GM19463 (cell line): ENCODE data around the gene ANTXR1.

Experiments
- ATAC-seq: cut with Tn5 transposase; IDR thresholded peaks from one replicate; pipeline ENCODE4 v1.9.1; 2021; ENCODE audit warnings: mild to moderate bottlenecking, moderate library complexity; ENCODE audit not compliant: unreplicated experiment

ANTXR1 gene

DNA sequence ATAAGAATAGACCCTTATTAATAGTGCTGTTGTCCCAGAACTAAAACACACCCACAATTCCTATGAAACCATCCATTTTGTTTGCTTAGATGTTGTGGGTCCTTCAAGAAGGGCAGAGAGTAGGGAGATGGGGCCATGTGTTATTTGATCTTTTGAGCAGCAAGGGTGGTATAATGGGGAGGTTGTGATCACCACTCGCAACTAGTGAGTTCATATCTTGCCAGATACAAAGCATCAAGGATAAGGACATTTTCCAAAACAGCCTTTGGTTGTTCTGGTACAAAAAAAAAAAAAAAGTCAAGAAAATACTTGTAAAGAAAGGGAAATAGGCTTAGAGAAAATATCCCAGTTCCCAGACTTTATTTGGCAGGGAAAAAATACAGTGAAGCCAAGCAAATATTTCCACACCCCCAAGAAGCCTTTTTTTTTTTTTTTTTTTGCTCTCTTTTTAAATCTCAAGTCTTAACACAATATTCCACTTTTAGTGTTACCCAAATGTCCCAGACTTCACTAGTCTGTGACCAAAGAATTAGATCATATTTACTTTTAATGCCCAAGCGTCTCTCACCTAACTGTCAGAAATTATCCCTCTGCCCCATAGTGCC is 54.1 kb downstream of the ANTXR1 start:
- no peak for ATAC-seq

DNA sequence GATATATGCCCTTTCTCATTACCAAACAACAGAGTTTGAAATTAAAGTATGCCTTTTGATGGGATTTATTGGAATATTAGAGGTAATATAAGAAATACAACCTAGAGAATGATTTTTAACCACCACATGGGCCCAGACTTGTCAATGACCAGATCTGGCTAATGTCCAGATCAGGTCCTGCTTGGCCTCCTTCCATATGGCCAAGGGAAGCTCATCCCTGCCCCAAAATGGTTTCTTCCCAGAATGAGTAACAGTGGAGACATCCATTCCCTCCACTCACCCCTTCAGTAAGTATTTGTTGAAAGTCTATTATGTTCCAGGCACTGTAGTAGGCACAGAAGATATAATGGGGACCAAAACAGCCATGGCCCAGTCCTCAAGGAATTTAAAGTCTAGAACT is 54.9 kb downstream of the ANTXR1 start:
- ATAC-seq = no peak

DNA sequence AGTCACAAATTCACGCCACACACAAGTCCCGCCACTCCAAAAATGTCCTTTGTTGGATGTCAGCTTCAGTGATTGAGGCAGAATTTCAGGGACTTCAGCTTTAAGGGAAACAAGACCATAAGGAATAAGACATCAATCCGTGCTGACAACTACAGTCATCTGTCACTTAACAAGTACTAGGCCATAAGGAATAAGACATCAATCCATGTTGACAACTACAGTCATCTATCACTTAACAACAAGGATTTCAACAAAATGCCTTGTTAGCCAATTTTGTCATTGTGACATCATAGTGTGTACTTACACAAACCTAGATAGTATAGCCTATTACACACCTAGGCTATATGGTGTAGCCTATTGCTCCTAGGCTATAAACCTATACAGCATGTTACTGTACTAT is 58.0 kb downstream of the ANTXR1 start:
- ATAC-seq = no peak

DNA sequence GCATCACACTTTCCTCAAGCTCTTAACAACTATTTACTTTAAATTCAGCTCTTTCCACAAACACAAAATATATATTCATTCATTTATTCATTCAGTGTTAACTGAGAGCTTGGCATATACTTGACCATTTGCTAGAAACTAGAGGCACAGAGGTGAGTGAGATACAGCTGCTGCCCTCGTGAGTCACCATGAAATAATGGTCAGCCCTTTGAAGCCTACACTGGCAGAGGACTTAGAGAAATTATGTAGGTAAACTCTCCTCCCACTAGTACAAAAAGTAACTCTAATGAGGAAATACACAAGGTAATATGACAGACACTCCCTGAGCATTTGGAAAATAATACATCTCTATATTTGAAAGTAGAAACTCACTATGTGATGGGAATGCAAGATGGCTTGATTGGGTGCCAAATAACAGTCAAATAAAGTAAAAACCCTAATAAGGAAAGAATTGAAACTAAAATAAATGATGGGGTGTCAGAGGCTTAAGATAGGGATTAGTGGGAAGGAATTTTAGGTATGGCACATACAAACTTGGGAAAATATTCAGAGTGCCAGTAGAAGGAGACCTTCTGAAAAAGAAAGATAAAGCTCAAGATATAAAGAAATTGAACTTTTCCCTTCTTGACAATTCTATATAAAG is 61.1 kb downstream of the ANTXR1 start:
- ATAC-seq = no peak

DNA sequence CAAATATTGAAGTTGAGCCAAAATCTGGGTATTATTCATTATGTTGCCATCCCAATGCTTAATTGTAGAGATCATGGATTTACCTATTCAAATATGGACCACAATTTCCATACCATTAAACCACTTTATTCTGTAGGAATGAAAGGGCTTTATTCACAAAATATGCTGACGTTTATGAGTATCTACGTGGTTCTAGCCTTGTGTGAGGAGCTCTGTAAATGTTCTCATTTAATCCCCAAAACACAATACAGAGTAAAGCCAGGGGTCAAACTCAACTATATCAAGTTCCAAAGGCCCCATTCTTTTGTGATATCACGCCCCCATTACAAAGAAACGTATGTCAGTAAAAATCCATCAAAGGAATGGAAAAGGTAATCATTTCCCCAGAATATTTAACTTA is 61.9 kb downstream of the ANTXR1 start:
- no peak for ATAC-seq

DNA sequence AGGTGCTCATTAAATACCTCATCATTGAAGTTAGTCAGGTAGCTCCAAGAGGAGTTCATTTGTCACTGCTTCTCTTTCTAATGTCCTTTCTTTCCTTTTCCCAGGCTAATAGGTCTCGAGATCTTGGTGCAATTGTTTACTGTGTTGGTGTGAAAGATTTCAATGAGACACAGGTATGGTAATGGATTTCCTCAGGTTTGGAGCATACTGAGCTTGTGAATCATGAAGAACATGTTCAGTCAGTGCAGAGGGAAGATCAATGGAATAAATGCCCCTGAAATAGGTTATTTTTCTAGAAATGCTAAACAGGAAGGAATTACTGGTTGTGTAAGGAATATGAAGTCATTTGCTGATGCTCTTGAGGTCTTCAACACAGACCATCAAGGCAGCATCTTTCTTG is 62.5 kb downstream of the ANTXR1 start:
- no peak for ATAC-seq

DNA sequence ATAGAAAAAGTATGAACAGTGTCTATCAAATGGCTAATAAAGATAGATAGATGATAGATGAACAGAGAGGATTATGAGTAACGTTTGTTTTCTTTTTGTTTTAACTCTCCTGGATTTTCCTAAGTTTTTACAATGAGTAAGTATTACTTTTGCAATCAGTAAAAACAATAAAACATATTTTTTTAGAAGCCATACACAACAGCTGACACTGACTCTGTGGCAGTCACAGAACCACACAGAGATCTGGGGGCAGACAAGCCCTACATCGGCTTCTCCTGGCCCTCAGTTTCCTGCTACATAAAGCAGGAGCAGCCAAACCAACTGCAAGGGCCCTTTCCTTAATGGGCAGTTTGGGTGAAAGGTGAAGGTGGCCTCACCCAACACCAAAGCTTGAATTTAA is 63.6 kb downstream of the ANTXR1 start:
- ATAC-seq = no peak

DNA sequence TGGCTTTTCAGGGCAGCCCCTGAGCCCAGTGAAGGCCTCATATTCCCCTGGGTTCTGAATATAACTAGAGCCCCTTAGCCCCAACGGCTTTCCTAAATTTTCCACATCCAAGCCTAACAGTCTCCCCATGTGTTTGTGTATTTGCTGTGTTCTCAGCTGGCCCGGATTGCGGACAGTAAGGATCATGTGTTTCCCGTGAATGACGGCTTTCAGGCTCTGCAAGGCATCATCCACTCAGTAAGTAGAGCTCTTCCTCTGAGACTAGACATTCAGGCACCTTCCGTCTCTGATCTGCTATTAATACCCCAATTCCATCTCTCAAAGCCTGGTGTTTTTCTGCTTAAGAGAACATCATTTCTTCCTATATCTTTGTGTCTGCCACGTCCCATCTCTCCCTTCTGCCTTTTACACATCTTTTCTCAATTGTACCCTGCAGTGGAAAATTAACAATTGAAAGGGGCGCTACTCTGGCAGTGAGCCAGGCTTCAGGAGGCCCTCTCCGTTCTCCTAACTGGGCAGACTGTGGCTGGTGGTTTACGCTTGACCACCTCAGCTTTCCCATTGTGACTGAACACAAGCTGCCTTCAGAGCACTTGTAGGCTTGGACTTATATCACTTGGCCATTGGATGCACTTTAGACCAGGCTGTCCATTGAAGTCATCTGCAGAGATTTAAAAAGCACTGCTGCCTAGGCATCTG is 64.4 kb downstream of the ANTXR1 start:
- no peak for ATAC-seq

DNA sequence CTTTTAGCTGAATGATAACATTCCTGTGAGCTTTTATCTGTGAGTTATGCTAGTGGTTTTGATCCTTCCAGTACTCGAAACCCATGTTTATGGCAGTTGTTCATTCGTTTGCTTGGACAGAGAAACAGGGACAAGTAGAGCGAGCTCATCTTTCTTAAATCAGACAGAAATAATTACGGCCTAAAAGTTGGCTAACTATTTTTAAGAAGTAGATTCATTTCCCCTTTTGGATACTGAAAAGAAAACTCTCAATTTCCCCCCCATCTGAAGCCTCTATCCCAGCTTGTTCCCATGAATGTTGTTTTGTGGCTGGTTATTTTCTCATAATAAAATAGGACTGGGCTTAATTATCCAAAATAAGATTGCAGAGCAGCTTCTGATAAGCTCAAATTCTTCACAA is 67.1 kb downstream of the ANTXR1 start:
- ATAC-seq = no peak

DNA sequence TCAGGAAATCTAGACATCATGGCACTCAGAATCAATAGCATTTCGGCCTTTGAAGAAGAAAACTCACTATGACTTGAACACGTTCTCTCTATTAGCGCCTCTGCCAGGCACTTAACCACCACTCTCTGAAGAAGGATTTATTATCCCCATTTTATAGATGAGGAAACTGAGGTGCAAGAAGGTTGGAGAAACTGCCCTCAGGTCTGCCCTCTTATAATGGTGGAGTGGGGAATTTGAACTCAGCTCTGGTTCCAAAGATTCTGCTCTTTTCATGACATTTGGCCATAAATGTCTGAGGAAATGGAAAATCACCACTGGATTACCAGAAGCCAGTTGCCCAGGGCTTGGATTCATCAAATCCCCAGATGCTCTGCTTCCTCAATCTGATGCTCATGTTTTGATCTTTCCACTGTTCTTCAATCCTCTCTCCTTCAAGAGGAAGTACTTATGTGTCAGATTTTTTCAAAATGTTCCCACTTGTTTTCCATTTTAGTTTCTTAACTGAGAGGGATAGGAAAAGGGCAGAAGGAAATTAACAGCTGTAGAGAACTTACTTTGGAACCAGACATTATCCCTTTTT is 68.1 kb downstream of the ANTXR1 start:
- no peak for ATAC-seq

DNA sequence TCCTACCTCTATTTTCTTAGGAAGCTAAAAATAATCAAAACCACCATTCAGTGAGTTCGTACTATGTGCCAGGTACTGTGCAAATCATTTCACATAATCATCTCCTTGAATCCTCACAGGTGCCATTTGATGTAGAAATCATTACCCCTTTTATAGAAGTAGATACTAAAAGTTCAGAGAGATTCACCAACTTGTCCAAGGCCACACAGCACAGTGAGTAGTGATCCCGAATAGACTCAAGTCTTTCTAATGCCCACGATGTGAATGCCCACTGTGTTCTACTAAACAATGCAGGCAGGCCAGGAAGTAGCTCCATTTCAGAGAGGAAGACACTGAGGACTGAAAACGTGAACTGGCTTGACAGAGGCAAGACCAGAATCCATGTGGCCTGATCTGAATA is 68.8 kb downstream of the ANTXR1 start:
- ATAC-seq = no peak

DNA sequence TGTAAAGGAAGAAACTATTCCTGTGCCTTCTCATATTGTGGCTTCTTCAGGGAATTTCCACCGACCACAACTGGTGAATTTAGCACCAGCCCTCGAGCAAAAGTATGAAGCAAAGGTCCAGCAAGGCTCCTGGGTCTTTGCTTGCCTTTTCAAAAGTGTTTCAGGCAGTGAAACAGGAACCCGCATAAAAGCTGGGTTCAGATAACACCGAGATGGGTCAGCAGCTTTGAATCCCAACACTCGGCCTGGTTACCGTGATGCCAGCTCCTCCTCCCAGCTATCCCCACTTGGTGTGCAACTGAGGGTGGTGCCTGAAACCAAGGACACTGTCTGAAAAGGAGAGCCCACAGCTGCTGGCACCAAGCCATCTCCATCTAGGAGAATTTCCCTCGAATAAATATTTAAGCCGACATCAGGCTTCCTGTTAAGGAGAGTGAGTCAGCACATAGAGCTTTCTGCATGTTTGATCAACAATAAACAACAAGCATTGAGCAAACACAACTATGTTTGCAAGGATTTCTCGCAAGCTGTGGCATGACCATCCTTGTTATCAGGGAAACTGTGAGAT is 69.5 kb downstream of the ANTXR1 start:
- peak; percentile 49 for ATAC-seq

DNA sequence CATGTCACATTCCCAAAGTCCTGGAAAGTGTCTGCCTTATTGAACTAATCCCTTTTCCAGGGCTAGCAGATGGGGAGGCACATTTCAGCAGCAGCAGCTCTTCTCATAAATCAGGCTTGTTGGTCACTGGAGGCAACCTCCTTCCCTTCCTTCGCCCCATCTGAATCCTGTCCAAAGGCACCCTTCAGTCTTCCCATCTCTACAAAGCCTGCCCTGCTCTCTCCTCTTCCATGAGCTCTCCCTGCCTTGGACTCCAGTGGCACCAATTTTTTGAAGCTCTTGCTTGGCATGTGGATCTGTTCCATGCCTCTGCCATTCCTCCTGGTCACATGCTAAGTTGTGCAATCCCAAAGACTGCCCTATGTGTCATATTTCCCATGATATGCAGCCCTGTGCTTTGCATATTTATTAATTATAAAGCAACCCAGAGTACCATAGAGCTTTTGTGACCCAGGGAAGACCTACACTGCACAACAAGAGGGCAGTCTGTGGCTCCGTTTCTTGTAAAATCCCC is 70.3 kb downstream of the ANTXR1 start:
- no peak for ATAC-seq

DNA sequence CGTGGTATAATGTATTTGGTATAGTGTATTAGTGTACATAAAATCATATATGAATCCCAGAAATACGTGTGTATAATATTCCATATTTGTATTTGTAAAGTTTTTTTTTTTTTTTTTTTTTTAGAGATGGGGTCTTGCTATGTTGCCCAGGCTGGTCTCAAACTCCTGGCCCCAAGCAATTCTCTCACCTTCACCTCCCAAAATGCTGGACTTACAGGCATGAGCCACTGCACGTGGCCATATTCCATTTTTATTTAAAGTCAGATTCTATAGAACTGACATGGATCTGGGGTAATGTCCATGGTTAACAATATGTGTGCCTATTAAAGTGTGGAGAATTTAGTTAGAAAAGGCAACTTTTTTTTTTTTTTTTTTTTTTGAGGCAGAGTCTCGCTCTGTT is 71.5 kb downstream of the ANTXR1 start:
- no peak for ATAC-seq

DNA sequence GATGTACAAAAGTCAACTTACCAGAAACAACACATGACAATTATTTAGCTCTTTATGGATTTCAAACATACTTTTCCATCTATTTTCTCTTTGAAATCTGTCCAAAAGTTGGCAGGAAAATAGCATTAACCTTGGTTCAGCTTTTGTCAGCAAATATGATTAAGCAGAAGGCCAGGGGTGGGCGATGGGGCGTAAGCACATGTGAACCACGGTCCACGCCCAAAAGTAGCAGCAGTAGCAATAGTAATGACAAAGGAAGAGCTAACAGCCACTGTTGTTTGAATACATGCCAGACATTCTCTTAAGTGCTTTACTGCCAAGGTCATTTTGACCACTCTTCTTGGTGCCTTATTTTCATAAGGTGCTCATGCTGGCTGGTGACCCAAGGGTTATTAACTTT is 73.5 kb downstream of the ANTXR1 start:
- ATAC-seq = no peak

DNA sequence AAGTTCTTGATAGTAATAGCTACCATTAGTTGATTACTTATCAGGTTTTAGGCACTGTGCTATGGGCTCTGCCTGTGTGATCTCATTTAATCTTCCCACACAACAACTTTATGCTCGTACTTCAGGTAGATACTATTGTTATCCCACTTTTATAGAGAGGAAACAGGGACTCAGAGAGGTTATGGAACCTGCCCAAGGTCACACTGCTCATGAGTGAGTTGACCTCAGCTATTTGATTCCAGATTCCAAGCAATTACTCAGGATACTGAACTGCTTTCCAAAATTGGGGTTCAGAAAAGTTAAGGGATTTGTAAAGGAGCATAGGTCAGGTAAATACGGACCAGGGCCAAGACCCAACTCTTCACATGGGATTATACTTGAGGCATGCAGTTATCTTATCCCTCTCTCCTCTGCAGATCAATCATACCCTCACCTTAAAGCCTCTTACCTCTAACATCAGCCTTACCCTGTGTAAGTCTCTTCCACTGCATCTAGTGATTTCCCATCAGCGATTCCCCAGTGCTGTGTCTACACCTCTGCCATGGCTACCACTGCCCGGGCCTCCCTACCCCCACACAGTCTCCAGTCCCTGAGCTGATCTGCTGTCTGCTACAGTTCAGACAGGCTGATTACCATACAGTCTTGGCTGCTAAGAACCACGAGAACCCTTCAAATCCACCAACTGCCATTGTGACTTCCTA is 74.4 kb downstream of the ANTXR1 start:
- no peak for ATAC-seq

DNA sequence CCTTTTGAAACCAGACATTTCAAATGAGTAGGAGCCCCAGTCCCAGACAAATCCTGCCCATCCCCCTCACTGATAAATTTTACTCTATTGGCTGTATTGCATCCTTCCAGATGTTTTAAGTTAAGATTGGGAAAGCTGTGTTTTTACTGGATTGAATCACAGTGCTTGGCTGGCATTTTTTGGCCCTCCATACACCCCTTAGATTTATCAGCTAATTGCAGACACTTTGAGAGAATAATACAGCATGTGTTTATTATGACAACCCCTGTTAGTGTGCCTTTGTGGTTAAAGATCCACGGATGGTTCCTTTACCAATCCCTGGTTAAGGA is 74.9 kb downstream of the ANTXR1 start:
- ATAC-seq = no peak

DNA sequence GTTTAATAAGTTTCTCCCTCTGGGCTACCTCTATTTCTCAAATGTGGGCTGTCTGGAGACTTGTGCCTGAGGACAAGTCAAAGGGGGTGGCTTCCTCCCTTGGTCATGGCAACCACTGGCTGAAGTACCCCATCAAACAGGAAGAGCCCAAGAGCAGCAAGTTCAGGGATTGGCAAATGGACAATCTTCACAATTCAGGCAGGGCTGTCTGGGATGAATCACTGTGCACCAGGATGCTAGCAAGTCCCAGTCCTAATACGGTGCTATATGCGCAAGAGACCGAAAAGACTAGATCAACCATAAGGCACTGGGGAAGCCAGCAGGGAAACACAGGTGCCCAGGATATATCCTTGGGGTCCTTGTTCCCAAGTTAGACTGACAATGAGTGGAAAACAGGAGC is 75.5 kb downstream of the ANTXR1 start:
- ATAC-seq = no peak

DNA sequence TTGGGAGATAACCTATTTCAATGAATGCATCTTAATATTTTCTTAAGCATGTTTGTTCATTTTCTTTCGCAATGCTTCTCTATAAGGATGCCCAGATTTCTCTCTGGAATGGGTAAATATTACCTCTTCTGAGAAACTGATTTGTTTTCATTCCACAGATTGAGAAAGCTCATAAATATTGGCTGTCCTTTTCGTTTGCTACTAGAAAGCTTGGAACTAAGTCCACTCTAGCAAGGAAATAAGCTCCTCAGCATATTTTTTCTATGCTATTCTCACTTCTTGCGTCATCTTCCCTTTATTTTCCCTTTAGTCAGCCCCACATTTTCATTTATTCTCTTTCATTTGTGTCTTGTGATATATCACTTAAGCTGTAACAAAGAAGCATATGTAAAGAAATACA is 76.3 kb downstream of the ANTXR1 start:
- no peak for ATAC-seq

DNA sequence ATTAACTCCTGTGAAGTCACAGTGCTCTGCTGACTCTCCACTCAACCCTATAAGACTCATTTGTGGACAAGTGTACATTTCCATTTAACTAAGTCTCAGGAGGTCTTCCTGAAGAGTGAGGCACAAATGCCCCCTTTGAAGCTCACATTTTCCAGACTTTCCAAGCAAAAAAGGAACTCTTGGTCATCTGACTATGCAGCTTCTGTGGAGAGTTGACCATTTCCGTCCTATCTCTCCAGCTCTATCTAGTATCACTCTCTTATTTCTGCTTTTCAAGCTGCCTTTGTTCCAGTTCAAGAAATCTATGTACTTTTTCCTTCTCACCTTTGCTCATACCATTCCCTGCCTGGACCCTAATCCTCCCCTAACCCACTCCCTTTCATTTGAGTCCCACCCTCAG is 77.0 kb downstream of the ANTXR1 start:
- no peak for ATAC-seq

DNA sequence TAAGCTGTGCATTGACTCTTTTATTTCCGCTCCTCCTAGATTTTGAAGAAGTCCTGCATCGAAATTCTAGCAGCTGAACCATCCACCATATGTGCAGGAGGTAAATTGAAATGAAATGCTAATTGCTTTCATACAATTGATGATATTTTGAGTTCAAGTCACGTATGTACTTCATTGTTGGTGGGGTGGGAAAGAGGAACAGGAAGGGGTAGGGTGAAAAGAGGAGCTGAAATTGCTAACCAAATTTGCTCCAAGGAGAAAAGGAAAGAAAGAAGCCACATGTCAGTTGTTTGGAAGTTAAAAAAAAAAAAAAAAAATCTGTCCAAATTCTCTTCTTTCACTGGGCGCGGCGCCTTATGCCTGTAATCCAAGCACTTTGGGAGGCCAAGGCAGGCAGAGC is 77.8 kb downstream of the ANTXR1 start:
- ATAC-seq = no peak
